Ishikawa (cell line): ENCODE results near the gene UROD.

Experiments used
- CEBPB ChIP-seq: IDR thresholded peaks from 2 replicates; pipeline ENCODE4 v1.6.1; 2012
- CREB1 ChIP-seq: IDR thresholded peaks from 2 replicates; pipeline ENCODE4 v1.6.1; 2012; ENCODE audit warnings: low read depth
- EGR1 ChIP-seq: IDR thresholded peaks from 2 replicates; pipeline ENCODE4 v1.6.1; 2012
- EP300 ChIP-seq: IDR thresholded peaks from 2 replicates; pipeline ENCODE4 v1.6.1; 2012; ENCODE audit warnings: borderline replicate concordance
- FOXM1 ChIP-seq: IDR thresholded peaks from 2 replicates; pipeline ENCODE4 v1.6.1; 2012; ENCODE audit warnings: low read depth, borderline replicate concordance
- NFIC ChIP-seq: IDR thresholded peaks from 2 replicates; pipeline ENCODE4 v1.6.1; 2012
- RAD21 ChIP-seq: IDR thresholded peaks from 2 replicates; pipeline ENCODE4 v1.6.1; 2012; ENCODE audit warnings: low read depth
- TAF1 ChIP-seq: IDR thresholded peaks from 2 replicates; pipeline ENCODE4 v1.6.1; 2012; ENCODE audit warnings: low read depth, mild to moderate bottlenecking
- TCF12 ChIP-seq: IDR thresholded peaks from 2 replicates; pipeline ENCODE4 v1.6.1; 2012; ENCODE audit warnings: low read depth
- YY1 ChIP-seq: IDR thresholded peaks from 2 replicates; pipeline ENCODE4 v1.6.1; 2012; ENCODE audit warnings: low read depth
- ZBTB7A ChIP-seq: IDR thresholded peaks from 2 replicates; pipeline ENCODE4 v1.6.1; 2012; ENCODE audit warnings: low read depth
- TF ChIP-seq, protein P1 (sequence below): IDR thresholded peaks from 2 replicates; pipeline ENCODE4 v1.6.1; 2012; ENCODE audit warnings: low read depth, mild to moderate bottlenecking
- TF ChIP-seq, protein P2 (sequence below): IDR thresholded peaks from 2 replicates; pipeline ENCODE4 v1.6.1; 2012

DNA sequence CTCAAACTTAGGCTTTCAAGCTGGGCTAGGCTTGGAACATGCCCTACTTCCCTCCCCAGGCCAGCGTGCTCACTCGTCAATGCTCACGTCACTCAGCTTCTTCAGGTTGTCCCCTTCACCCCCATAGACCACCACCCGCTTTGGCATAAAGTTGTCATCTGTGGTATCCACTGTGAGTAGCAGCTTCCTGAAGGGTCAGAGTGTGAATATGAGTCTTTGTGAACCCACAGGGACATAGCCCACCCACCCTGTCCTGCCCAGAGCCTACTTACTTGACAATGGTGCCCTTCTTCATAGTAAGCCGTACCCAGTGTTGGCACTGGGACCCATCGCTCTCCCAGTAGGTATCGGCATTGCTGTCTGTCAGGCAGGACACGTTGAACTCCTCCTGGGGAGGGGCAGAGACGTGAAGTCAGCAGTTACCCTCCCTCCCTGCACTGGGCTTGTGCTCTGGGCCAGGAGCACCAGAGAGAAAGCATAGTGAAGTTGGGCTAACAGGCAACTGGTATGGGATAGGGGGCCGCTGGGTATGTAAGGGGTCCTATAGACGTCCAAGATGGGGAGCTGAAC, 2.7 kb upstream of the UROD start:
- TF ChIP-seq ZBTB7A, result no peak
- TF ChIP-seq EP300, result no peak
- no peak for TF ChIP-seq TCF12
- no peak for TF ChIP-seq EGR1
- TF ChIP-seq, protein P1, sequence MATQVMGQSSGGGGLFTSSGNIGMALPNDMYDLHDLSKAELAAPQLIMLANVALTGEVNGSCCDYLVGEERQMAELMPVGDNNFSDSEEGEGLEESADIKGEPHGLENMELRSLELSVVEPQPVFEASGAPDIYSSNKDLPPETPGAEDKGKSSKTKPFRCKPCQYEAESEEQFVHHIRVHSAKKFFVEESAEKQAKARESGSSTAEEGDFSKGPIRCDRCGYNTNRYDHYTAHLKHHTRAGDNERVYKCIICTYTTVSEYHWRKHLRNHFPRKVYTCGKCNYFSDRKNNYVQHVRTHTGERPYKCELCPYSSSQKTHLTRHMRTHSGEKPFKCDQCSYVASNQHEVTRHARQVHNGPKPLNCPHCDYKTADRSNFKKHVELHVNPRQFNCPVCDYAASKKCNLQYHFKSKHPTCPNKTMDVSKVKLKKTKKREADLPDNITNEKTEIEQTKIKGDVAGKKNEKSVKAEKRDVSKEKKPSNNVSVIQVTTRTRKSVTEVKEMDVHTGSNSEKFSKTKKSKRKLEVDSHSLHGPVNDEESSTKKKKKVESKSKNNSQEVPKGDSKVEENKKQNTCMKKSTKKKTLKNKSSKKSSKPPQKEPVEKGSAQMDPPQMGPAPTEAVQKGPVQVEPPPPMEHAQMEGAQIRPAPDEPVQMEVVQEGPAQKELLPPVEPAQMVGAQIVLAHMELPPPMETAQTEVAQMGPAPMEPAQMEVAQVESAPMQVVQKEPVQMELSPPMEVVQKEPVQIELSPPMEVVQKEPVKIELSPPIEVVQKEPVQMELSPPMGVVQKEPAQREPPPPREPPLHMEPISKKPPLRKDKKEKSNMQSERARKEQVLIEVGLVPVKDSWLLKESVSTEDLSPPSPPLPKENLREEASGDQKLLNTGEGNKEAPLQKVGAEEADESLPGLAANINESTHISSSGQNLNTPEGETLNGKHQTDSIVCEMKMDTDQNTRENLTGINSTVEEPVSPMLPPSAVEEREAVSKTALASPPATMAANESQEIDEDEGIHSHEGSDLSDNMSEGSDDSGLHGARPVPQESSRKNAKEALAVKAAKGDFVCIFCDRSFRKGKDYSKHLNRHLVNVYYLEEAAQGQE, result no peak
- TF ChIP-seq, protein P2, sequence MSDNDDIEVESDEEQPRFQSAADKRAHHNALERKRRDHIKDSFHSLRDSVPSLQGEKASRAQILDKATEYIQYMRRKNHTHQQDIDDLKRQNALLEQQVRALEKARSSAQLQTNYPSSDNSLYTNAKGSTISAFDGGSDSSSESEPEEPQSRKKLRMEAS, result no peak
- TF ChIP-seq CEBPB, result no peak
- TF ChIP-seq TAF1, result no peak
- no peak for TF ChIP-seq YY1
- no peak for TF ChIP-seq RAD21
- no peak for TF ChIP-seq NFIC
- TF ChIP-seq FOXM1, result no peak
- TF ChIP-seq CREB1, result no peak
